Ovary (tissue), 9 donors: Measurements from ENCODE around the gene TCF7. TPM values are rescaled to one million over a fixed set of nuclear protein-coding genes. Genes with fewer than 3 reads are reported as not detected.
A peak's percentile ranks its signal among the peaks of the same experiment; 100 is the strongest.

ENCODE experiments used
- DNase-seq, 5 donors: peaks; one replicate each; pipeline ENCODE4 v3.0.0-alpha.2; 2019 to 2020
- H3K27ac ChIP-seq, 2 donors: fragments of 200-600 bp; one replicate each; pipeline versions ENCODE4 v1.5.1 to v1.8.0; 2019 to 2022
- H3K27me3 ChIP-seq: fragments of 200-600 bp; one replicate; pipeline ENCODE4 v1.8.0; 2022
- H3K36me3 ChIP-seq: fragments of 200-600 bp; sonication (generic); one replicate; pipeline ENCODE4 v1.5.1; 2019
- H3K4me1 ChIP-seq: one replicate; pipeline ENCODE4 v1.8.1; 2013; ENCODE audit warnings: mild to moderate bottlenecking, moderate library complexity; ENCODE audit not compliant: insufficient read depth
- H3K4me3 ChIP-seq: fragments of 200-600 bp; sonication (generic); one replicate; pipeline ENCODE4 v1.5.1; 2017
- H3K9me3 ChIP-seq, 2 donors: fragments of 200-600 bp in 1 of 2; sonication (generic) in 1 of 2; one replicate each; pipeline versions ENCODE4 v1.5.1 to v1.8.1; 2013 to 2019; ENCODE audit warnings: mild to moderate bottlenecking in 1 of 2, moderate library complexity in 1 of 2
- EP300 ChIP-seq: sonication (generic); formaldehyde crosslinking; IDR thresholded peaks from one replicate; pipeline ENCODE4 v1.6.1; 2017; ENCODE audit warnings: antibody characterized with exemption
- POLR2A ChIP-seq: fragments of 450-650 bp; IDR thresholded peaks from one replicate; pipeline ENCODE4 v1.6.1; 2017; ENCODE audit warnings: antibody characterized with exemption, mild to moderate bottlenecking, moderate library complexity
- WGBS, 3 donors: extraction: QIAGEN DNeasy Blood & Tissue Kit in 1 of 3; methylation state at CpG; one replicate each; pipeline versions ENCODE4 v1.1.5 to v1.1.7; 2013 to 2017; 5-methylcytosine and 5-hydroxymethylcytosine counted together
- intact Hi-C, 4 donors: fragments of 100-400 bp; cut with DNase I; formaldehyde crosslinking; loops; one replicate each; pipeline versions ENCODE4 v1.11.0 to v1.15.1; 2022 to 2023
- polyA plus RNA-seq, 2 donors: library from polyadenylated mRNA; stranded (reverse); fragments of 200-250 nt in 1 of 2; fragments of 350-450 nt in 1 of 2; fragmentation: Illumina TruSeq in 1 of 2; extraction: RNeasy Lipid Tissue Mini Kit (QIAGEN cat#74804) in 1 of 2; gene quantifications; one replicate each; pipeline ENCODE4 v1.2.3, GENCODE V29; 2013 to 2014
- total RNA-seq, 7 donors: library from RNA; depleted of rRNA in 2 of 7; stranded (reverse); fragments of >200 nt in 2 of 7; fragmentation: NEBNext Ultra II Directional in 3 of 7; extraction: Animal tissue kit (Norgen Biotek cat#: 25700) in 3 of 7; gene quantifications; one replicate each; pipeline versions ENCODE4 v1.1.0 to v1.2.4, GENCODE V29; 2016 to 2023
- TF ChIP-seq, protein P1 (sequence below), 3 donors: fragments of 450-650 bp in 2 of 3; fragments of 200-600 bp in 1 of 3; IDR thresholded peaks; one replicate each; pipeline versions ENCODE4 v1.5.1 to v1.8.0; 2016 to 2022; ENCODE audit warnings: antibody characterized with exemption in 3 of 3, mild to moderate bottlenecking in 1 of 3
- donor health status: DM: no; HTN: no; CAD: no; lungs with moderate emphysema.
- donor health status: DM: no; HTN: no; CAD: no.
- donor health status: Bipolar disorder and iron deficiency.
- donor health status: DM: yes; HTN: yes; CAD: no.
- donor health status: DM: no; HTN: no; CAD: no.
- donor health status: DM: yes; HTN: yes; CAD: no.

TCF7 gene
- total and polyA plus RNA-seq, 9 donors, result 1.7 to 15.2 (median 4.0) TPM

DNA sequence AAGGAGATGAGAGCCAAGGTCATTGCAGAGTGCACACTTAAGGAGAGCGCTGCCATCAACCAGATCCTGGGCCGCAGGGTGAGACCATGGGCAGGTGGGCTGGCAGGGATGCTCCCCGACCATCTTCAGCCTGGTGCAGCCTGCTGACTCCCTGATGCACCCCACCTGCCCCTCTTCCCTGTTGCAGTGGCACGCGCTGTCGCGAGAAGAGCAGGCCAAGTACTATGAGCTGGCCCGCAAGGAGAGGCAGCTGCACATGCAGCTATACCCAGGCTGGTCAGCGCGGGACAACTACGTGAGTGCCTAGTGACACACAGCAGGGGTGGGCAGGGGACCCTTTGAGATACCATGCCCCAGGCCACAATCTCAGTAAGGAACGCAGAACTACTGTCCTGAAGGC, 28.3 kb downstream of the TCF7 start:
- DNase-seq, result peak in 1 of 5 donors; percentile 21

DNA sequence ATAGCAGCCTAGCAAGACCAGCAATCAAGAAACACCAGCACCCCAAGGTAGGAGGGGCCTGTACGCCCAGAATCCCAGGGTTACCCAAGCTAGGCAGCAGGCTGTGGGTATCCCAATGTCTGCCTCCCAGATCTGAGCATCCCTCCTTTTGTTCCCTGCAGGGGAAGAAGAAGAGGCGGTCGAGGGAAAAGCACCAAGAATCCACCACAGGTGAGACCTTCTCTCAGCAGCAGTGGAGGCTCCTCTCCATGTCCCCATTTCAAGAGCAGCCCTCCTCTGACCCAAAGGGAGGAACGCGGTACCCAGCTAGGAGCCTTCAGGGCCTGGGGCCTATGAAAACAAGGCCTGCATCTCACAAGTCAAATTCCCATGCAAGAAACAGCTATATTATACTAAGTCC, 28.9 kb downstream of the TCF7 start:
- DNase-seq, result peak in 1 of 5 donors; percentile 8
- H3K4me3 ChIP-seq, result no peak overlapping the region
- H3K36me3 ChIP-seq, result no peaks in the 10 kb centered on the region
- H3K27me3 ChIP-seq, result no peaks in the 10 kb centered on the region
- TF ChIP-seq EP300, result no peak
- no peak for TF ChIP-seq POLR2A
- TF ChIP-seq, protein P1, sequence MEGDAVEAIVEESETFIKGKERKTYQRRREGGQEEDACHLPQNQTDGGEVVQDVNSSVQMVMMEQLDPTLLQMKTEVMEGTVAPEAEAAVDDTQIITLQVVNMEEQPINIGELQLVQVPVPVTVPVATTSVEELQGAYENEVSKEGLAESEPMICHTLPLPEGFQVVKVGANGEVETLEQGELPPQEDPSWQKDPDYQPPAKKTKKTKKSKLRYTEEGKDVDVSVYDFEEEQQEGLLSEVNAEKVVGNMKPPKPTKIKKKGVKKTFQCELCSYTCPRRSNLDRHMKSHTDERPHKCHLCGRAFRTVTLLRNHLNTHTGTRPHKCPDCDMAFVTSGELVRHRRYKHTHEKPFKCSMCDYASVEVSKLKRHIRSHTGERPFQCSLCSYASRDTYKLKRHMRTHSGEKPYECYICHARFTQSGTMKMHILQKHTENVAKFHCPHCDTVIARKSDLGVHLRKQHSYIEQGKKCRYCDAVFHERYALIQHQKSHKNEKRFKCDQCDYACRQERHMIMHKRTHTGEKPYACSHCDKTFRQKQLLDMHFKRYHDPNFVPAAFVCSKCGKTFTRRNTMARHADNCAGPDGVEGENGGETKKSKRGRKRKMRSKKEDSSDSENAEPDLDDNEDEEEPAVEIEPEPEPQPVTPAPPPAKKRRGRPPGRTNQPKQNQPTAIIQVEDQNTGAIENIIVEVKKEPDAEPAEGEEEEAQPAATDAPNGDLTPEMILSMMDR (IDR thresholded peaks at IDR 0.05), result no peak
- 90 to 97% (median 90%) methylated on average over 5 of the region's 5 CpGs for WGBS, 3 donors
- intact Hi-C loops, result loop anchor here in 3 of 4 donors (5.0 to 10.0 kb wide), 2 partner anchors 99 to 101 kb away; no protein-coding TSS in a partner anchor
- H3K27ac ChIP-seq, result no peak overlapping the region
- H3K9me3 ChIP-seq, result no peaks in the 10 kb centered on the region
- H3K4me1 ChIP-seq, result peaks cover 1% of the 10 kb centered on the region

More for the DNA sequence above, 28.3 kb downstream of the TCF7 start:
- no peak overlapping the region for H3K4me3 ChIP-seq
- H3K27me3 ChIP-seq, result no peaks in the 10 kb centered on the region
- TF ChIP-seq POLR2A, result no peak
- TF ChIP-seq, protein P1 (IDR thresholded peaks at IDR 0.05), result no peak
- H3K9me3 ChIP-seq, result no peaks in the 10 kb centered on the region
- WGBS, 3 donors, result 89 to 93% (median 89%) methylated on average over 10 to 12 of the region's 12 CpGs
- intact Hi-C loops, result loop anchor here in 3 of 4 donors (5.0 to 10.0 kb wide), 2 partner anchors 98 to 101 kb away; no protein-coding TSS in a partner anchor
- H3K4me1 ChIP-seq, result peaks cover 1% of the 10 kb centered on the region
- no peaks in the 10 kb centered on the region for H3K36me3 ChIP-seq
- no peak overlapping the region for H3K27ac ChIP-seq

DNA sequence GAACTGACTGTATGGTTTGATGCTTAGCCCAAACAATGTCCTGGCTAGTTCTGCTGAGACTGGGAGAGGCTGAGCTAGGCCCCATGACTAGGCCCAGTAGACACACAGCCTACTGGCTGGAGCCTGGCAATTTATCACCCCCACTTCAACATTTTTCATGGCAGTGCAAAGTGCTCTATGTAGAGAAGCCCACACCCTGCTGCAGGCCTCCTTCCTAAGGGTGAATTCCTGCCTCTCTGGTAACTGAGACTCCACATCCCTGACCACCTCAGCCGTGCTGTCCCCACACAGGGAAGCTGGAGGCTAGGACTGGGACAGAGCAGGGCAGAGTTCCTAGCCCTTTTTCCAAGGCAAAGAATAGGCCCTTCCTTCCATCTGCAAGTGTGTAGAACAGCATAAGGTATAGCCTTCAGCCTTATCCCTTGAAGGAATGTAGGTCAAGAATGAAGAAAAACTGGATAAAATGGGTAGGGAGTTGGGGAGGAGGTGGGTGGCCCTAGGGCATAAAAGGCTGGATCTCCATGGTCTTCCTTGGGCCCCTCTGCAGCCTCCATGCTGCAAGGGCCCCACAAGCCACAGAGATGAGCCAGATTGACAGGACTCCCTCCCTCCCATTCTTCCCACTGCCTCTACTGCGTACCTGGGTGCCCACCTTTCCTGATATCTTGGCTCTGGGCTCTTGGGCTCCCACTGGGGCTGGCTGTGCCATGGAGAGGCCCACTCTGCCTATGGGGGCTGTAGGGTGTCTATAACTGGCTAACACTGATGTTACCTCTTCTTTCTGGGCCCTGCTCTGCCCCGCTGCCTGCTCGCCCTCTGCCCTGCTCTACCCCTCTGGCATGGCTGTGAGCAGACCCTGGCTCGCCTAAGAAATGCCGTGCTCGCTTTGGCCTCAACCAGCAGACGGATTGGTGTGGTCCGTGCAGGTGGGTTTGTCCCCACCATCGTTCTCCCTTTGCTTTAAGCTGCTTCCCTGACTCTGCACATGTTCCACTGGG, 29.8 kb downstream of the TCF7 start:
- DNase-seq, result peak in 1 of 5 donors; percentile 24
- peaks cover 1% of the 10 kb centered on the region for H3K4me1 ChIP-seq
- no peak overlapping the region for H3K27ac ChIP-seq
- intact Hi-C loops, result loop anchor here in 3 of 4 donors (5.0 to 10.0 kb wide), 2 partner anchors 99 to 102 kb away; no protein-coding TSS in a partner anchor
- WGBS, 3 donors, result 93 to 95% (median 94%) methylated on average over 10 of the region's 10 CpGs
- no peaks in the 10 kb centered on the region for H3K27me3 ChIP-seq
- H3K36me3 ChIP-seq, result no peaks in the 10 kb centered on the region
- TF ChIP-seq EP300 (no peak), POLR2A (no peak)
- TF ChIP-seq, protein P1 (IDR thresholded peaks at IDR 0.05), result no peak
- H3K9me3 ChIP-seq, result no peaks in the 10 kb centered on the region
- H3K4me3 ChIP-seq, result no peak overlapping the region

GRCh38 chr5:134145041-134145757, 30.7 kb downstream of the TCF7 start:
- H3K4me1 ChIP-seq, result peaks cover 1% of the 10 kb centered on the region
- H3K9me3 ChIP-seq, result no peaks in the 10 kb centered on the region
- 55 to 71% (median 58%) methylated on average over 1 of the region's 1 CpG for WGBS, 3 donors
- no peaks in the 10 kb centered on the region for H3K36me3 ChIP-seq
- TF ChIP-seq POLR2A (no peak), EP300 (no peak)
- TF ChIP-seq, protein P1 (IDR thresholded peaks at IDR 0.05), result no peak
- no peak overlapping the region for H3K27ac ChIP-seq
- intact Hi-C loops, result loop anchor here in 1 of 4 donors (10.0 kb wide), 1 partner anchor 100 kb away; no protein-coding TSS in a partner anchor
- DNase-seq, result no peak
- H3K4me3 ChIP-seq, result no peak overlapping the region
- H3K27me3 ChIP-seq, result no peaks in the 10 kb centered on the region
